ENCODE results near the gene NGF.

The NGF gene

DNA sequence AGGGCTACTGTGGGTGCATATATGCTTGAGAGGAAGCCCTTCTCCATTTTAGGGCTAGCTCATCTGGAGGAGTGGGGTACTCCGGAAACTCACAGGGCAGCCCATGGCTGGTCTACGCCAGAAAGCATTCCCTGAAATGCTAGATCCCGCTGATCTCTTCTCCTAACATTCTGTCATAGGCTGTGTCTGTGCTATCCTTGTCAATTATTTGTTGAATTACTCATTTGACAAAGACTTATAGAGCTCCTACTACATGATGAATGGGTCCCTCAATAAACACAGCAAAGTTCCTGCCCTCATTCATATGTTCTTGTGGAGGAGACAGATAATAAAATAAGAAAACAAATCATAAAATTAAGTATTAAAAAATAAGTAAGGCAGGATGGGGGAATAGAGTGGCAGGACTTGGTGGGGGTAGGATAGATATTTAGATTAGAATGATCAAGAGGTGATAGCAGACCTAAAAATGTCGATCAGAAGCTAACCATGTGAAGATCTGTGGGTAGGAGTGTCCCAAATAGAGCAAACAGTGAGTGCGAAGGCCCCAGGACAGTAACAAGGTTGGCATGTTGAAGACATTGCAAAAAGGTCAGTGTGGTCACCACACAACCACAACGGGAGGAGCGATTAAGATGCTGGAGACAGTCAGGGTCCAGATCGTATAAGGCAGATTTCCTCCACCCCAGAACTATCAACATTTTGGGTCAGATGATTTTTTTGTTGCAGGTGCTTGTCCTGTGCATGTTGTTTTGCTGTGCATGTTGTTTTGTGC lies 13.2 kb downstream of the NGF start:
- DNase-seq (ENCODE audit: extremely low read depth, low read depth): no peak
- TF ChIP-seq, protein P1, sequence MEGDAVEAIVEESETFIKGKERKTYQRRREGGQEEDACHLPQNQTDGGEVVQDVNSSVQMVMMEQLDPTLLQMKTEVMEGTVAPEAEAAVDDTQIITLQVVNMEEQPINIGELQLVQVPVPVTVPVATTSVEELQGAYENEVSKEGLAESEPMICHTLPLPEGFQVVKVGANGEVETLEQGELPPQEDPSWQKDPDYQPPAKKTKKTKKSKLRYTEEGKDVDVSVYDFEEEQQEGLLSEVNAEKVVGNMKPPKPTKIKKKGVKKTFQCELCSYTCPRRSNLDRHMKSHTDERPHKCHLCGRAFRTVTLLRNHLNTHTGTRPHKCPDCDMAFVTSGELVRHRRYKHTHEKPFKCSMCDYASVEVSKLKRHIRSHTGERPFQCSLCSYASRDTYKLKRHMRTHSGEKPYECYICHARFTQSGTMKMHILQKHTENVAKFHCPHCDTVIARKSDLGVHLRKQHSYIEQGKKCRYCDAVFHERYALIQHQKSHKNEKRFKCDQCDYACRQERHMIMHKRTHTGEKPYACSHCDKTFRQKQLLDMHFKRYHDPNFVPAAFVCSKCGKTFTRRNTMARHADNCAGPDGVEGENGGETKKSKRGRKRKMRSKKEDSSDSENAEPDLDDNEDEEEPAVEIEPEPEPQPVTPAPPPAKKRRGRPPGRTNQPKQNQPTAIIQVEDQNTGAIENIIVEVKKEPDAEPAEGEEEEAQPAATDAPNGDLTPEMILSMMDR (IDR thresholded peaks at IDR 0.05; ENCODE audit: low read depth, low read length): no peak

DNA sequence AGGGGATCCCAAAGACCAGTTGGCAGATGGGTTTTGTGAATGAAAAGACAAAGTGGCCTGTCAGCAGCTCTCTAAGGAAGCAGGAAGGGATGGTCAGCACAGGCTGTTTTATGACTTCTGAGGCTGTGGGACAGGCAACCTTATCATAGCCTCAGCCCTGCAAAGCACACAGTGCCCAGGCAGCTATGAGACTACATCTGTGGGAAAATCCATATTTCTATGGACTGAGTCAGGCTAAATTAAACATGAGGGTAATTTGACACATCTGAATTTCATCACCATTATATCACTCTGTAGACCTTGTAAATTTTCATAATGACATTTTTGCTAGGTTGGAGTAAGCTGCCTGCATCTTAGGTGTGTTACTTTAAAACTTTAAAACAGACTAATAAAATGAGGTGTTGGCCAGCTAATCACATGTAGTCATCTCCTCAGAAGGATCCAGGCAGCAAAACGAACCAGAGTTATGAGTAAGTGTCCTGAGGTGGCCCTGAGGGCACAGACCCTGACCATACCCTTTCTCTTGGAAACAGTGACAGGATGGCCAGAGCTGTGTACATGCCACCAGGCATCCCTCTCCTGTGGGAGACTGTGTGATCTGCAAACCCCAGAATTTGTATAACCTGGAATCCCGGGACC lies 14.6 kb downstream of the NGF start:
- TF ChIP-seq, protein P1 (IDR thresholded peaks at IDR 0.05; ENCODE audit: low read depth, low read length): no peak

DNA sequence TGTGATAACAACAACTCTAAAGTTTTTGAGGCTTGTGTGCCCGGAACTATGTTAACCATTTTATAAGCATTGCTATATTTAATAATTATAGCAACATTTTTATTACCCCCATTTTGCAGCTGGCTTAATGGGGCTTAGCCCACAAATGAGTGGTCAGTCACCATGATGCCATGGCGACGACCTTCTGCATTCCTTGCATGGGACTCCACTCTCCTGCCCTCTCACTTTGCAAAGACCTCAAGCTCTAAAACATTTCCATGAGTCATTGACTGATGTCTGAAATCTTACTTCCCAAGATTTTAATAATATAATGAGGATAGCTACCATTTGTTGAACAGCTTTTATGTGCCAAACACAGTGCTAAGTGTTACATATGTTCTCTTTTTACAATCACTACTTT lies 15.4 kb downstream of the NGF start:
- no peak for DNase-seq (ENCODE audit: extremely low read depth, low read depth)

More for the DNA sequence above, 14.6 kb downstream of the NGF start:
- no peak for DNase-seq (ENCODE audit: extremely low read depth, low read depth)

DNA sequence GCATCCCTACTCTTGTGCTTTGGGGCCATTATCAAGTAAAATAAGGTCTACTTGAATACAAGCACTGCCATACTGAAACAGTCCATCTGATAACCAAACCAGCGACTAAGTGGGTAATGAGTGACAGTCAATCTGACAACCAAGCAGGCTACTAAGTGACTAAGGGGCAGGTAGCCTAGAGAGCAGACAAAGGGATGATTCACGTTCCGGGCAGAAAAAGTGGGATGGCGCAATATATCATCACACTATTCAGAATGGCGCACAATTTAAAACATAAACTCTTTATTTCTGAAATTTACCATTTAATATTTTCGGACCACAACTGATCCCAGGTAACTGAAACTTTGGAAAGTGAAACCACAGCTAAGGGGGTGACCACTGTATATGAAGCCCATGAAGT lies 17.7 kb downstream of the NGF start:
- DNase-seq (ENCODE audit: extremely low read depth, low read depth): no peak
- TF ChIP-seq, protein P1 (IDR thresholded peaks at IDR 0.05; ENCODE audit: low read depth, low read length): no peak

More for the DNA sequence above, 15.4 kb downstream of the NGF start:
- TF ChIP-seq, protein P1 (IDR thresholded peaks at IDR 0.05; ENCODE audit: low read depth, low read length): no peak

DNA sequence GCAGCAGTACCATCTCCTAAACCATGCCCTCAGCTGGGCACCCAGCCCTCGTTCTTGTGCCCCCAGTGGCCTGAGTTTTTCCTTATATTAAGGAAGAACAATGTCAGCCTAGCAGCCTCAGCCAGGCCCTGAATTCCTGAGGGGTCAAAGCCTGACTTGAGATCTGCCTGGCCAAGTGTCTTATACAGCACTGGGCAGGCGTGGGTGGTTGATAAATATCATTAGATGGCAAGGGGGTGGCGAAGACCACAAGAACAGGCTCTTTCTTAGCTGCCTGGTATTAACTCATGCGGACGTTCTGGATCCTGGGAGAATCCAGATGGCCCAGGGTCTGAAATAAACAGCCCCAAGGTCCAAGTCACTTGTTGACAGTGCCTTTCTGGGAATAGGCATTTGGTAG lies 18.3 kb downstream of the NGF start:
- TF ChIP-seq, protein P1 (IDR thresholded peaks at IDR 0.05; ENCODE audit: low read depth, low read length): no peak
- DNase-seq (ENCODE audit: extremely low read depth, low read depth): no peak

GRCh38 chr1:115317101-115318012 lies 20.7 kb downstream of the NGF start:
- DNase-seq (ENCODE audit: extremely low read depth, low read depth): no peak
- TF ChIP-seq, protein P1 (IDR thresholded peaks at IDR 0.05; ENCODE audit: low read depth, low read length): no peak

Data from AG09319 (cell line).